GM12801 (cell line): ENCODE measurements around the gene EPHX1.

Experiments used
- CTCF ChIP-seq: IDR thresholded peaks from one replicate; pipeline ENCODE4 v1.5.1; 2011; ENCODE audit warnings: control low read depth; ENCODE audit not compliant: insufficient read length; ENCODE audit errors: extremely low read depth

The EPHX1 gene

GRCh38 chr1:225842074-225842473, 32.1 kb downstream of the EPHX1 start:
- TF ChIP-seq CTCF = no peak

- no peak for TF ChIP-seq CTCF
These were observed 33.0 kb downstream of the EPHX1 start for GRCh38 chr1:225842788-225843425.

GRCh38 chr1:225843426-225843795, 33.5 kb downstream of the EPHX1 start:
- no peak for TF ChIP-seq CTCF

- TF ChIP-seq CTCF = no peak
These were observed 34.5 kb downstream of the EPHX1 start for GRCh38 chr1:225844236-225845061.

GRCh38 chr1:225845097-225845496, 35.2 kb downstream of the EPHX1 start:
- TF ChIP-seq CTCF = no peak

- no peak for TF ChIP-seq CTCF
These were observed 35.8 kb downstream of the EPHX1 start for GRCh38 chr1:225845571-225846259.

GRCh38 chr1:225846331-225847310, 36.7 kb downstream of the EPHX1 start:
- TF ChIP-seq CTCF = no peak
